ENCODE results near the gene RNF151.

The RNF151 gene

DNA sequence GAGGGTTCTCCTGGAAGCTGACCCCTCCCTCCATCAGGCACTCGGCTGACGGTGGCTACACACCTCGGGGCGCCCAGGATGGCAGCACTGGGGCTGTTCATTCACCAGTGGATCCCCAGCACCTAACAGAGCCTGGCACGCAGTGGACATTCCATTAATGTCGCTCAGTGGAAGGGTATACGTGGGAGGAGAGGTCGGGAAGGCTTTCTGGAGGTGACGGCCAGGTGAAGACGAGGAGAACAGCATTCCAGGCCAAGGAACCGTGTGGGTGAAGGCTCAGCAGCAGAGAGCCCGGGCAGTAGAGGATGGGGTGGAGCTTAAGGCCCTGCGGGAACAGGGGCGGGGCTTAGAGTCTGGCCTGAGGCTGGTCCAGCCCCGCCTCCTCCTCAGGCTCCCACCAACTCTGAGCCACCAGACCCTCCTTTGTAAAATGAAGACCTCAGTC, 45.9 kb upstream of the RNF151 start:
- TF ChIP-seq MYC (IDR thresholded peaks at IDR 0.05; ENCODE audit: low read depth, low read length) (no peak), POLR2A (IDR thresholded peaks at IDR 0.05; ENCODE audit: extremely low read depth, insufficient read length) (no peak)
- TF ChIP-seq, protein P1, sequence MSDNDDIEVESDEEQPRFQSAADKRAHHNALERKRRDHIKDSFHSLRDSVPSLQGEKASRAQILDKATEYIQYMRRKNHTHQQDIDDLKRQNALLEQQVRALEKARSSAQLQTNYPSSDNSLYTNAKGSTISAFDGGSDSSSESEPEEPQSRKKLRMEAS (IDR thresholded peaks at IDR 0.05; ENCODE audit: low read depth, low read length): no peak
- TF ChIP-seq, protein P2, sequence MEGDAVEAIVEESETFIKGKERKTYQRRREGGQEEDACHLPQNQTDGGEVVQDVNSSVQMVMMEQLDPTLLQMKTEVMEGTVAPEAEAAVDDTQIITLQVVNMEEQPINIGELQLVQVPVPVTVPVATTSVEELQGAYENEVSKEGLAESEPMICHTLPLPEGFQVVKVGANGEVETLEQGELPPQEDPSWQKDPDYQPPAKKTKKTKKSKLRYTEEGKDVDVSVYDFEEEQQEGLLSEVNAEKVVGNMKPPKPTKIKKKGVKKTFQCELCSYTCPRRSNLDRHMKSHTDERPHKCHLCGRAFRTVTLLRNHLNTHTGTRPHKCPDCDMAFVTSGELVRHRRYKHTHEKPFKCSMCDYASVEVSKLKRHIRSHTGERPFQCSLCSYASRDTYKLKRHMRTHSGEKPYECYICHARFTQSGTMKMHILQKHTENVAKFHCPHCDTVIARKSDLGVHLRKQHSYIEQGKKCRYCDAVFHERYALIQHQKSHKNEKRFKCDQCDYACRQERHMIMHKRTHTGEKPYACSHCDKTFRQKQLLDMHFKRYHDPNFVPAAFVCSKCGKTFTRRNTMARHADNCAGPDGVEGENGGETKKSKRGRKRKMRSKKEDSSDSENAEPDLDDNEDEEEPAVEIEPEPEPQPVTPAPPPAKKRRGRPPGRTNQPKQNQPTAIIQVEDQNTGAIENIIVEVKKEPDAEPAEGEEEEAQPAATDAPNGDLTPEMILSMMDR (IDR thresholded peaks at IDR 0.05; ENCODE audit: low read depth, low read length): no peak
- no peak overlapping the region for H3K4me3 ChIP-seq (ENCODE audit: low read depth, low read length)
- peak; percentile 70 for DNase-seq (ENCODE audit: low read depth)

DNA sequence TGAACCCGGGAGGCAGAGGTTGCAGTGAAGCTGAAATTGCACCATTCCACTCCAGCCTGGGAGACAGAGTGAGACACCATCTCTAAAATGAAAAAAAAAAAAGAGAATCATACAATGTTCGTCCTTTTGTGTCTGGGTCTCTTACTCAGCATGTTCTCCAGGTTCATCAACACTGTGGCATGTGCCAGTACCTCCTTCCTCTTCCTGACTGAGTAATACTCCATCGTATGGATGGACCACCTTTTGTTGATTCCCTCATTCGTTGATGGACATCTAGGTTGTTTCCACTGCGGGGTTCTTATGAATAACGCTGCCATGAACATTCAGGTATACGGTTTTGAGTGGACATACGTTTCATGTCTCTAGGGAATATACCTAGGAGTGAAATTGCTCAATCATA, 44.3 kb upstream of the RNF151 start:
- TF ChIP-seq POLR2A (IDR thresholded peaks at IDR 0.05; ENCODE audit: extremely low read depth, insufficient read length) (no peak), MYC (IDR thresholded peaks at IDR 0.05; ENCODE audit: low read depth, low read length) (no peak)
- TF ChIP-seq, protein P1 (IDR thresholded peaks at IDR 0.05; ENCODE audit: low read depth, low read length): no peak
- no peak overlapping the region for H3K4me3 ChIP-seq (ENCODE audit: low read depth, low read length)
- DNase-seq (ENCODE audit: low read depth): no peak

DNA sequence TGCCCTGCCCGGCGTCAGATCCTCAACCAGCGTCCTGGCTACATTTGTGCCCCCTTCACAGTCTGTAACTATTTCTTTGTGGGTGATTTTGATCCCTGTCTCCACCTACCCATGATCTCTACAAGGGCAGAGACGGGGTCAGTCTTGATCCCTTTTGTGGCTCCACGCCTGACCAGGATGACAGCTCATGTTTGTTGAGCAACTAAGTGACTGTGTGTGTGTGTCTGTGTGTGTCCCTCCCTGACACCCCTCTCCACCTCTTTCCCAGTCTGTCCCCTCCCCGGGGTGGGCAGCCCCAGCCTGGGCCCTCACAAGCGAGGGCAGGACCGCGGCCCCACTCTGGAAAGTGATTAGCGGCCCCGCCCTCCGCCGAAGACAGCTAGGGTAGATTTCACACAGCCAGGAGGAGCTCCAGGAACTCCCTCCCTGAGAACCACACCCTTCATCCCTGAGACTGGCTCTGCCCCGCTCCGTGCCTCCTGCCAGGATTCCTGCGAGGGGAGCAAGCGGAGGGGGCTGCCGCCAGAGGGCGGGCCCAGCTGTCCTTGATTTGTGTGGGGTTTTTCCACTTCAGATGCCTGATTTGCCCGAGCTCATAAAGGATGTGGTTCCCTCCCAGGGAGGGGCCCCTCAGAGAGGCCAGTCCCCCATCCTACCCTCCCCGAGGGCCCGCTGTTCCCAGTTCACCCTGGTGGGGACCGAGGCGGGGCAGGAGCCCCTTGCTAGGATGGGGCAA, 43.2 kb upstream of the RNF151 start:
- no peak overlapping the region for H3K4me3 ChIP-seq (ENCODE audit: low read depth, low read length)
- TF ChIP-seq POLR2A (IDR thresholded peaks at IDR 0.05; ENCODE audit: extremely low read depth, insufficient read length): no peak
- TF ChIP-seq, protein P2 (IDR thresholded peaks at IDR 0.05; ENCODE audit: low read depth, low read length): peak; percentile 8
- no peak for DNase-seq (ENCODE audit: low read depth)

DNA sequence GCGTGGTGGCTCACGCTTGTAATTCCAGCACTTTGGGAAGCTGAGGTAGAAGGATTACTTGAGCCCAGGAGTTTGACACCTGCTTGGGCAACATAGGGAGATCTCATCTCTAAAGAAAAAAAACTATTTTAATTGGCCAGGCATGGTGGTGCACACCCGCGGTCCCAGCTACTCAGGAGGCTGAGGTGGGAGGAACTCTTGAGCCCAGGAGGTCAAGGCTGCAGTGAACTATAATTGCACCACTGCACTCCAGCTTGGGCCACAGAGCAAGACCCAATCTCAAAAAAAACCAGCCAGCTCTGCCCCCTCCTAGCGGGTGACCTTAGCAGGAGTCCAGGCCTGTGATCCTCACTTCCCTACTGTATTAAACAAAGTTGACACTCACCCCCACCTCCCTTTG, 42.6 kb upstream of the RNF151 start:
- no peak overlapping the region for H3K4me3 ChIP-seq (ENCODE audit: low read depth, low read length)
- no peak for DNase-seq (ENCODE audit: low read depth)
- TF ChIP-seq MYC (IDR thresholded peaks at IDR 0.05; ENCODE audit: low read depth, low read length) (no peak), POLR2A (IDR thresholded peaks at IDR 0.05; ENCODE audit: extremely low read depth, insufficient read length) (no peak)
- TF ChIP-seq, protein P1 (IDR thresholded peaks at IDR 0.05; ENCODE audit: low read depth, low read length): no peak
- TF ChIP-seq, protein P2 (IDR thresholded peaks at IDR 0.05; ENCODE audit: low read depth, low read length): no peak

DNA sequence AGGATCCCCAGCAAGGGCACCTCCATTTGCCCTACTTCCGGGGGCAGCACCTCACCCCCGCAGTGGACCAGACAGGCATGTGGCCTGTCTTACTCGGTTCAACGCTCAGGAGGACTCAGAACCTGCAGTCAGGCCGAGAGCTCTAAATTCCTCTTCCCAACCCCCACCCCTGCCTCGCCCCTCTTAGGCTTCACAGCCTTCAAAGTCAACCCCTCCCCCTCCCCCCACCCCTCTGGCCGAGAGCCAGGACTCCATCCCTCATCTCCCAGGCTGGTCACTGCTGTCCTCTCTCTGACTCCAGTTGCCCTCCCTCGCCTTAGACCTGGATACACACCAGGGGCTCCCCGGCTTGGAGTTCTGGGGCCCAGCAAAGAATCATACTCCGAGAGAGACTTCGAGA, 40.4 kb upstream of the RNF151 start:
- no peak for TF ChIP-seq POLR2A (IDR thresholded peaks at IDR 0.05; ENCODE audit: extremely low read depth, insufficient read length)
- TF ChIP-seq, protein P2 (IDR thresholded peaks at IDR 0.05; ENCODE audit: low read depth, low read length): no peak
- no peak overlapping the region for H3K4me3 ChIP-seq (ENCODE audit: low read depth, low read length)
- no peak for DNase-seq (ENCODE audit: low read depth)

DNA sequence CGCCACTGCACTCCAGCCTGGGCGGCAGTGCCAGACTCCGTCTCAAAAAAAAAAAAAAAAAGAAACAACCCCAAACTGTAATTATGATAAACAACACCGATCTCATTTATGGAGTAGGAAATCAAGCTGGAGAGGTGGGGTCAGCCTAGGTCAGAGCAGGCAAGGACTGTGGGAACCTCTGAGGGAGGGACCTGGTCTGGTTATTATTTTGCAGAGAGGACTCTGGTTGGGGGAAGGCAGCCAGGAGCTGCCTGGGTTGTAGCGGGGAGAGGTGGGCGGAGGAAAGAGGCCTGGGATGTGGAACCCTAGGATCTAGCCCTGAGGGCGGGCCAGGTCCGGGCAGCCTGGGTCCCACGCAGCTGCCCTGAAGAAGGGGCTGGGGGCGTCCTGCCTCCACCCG, 37.6 kb upstream of the RNF151 start:
- no peak overlapping the region for H3K4me3 ChIP-seq (ENCODE audit: low read depth, low read length)
- TF ChIP-seq MYC (IDR thresholded peaks at IDR 0.05; ENCODE audit: low read depth, low read length): no peak
- TF ChIP-seq POLR2A (IDR thresholded peaks at IDR 0.05; ENCODE audit: extremely low read depth, insufficient read length): no peak
- TF ChIP-seq, protein P2 (IDR thresholded peaks at IDR 0.05; ENCODE audit: low read depth, low read length): no peak
- TF ChIP-seq, protein P1 (IDR thresholded peaks at IDR 0.05; ENCODE audit: low read depth, low read length): no peak
- DNase-seq (ENCODE audit: low read depth): peak; percentile 47
